Measurements from ENCODE around the gene RNF115.
"Not testable (repeated sequence)": the region's sequence is repeated elsewhere in the genome, so short reads cannot be mapped to it uniquely, and the experiment has no call there.

RNF115 gene

DNA sequence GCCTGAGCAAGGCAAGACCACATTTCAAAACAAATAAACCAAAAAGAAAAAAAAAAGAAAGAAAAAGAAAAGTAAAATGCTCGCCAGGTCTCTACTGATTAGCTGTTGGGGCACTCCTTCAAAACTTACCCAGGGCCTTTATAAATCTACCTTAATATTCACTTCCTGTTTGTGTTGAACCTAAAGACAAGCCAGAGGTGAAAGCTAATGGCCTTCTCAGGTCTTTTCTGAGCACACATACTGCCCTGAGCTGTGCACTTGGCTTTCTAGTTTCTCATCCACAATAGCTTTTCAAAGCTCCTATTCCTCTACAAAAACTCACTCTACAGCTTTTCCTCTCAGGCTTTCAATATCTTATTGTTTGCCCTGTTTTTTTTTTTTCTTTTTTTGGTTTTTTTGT is 50.5 kb downstream of the RNF115 start:
- no peak for DNase-seq

DNA sequence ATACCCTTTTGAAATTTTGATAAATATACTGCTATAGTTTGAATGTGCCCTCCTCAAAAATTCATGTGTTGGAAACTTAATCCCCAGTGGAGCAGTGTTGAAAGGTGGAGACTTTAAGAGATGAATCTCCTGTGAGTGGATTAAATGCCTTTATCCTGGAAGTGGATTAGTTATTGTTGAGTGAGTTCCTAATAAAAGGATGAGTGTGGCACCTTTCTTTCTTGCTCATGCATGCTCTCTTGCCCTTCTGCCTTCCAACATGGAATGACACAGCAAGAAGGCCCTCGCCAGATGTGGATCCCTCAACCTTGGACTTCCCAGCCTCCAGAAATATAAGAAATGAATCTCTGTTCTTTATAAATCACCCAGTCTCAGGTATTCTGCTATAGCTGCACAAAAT is 52.8 kb downstream of the RNF115 start:
- DNase-seq: no peak

DNA sequence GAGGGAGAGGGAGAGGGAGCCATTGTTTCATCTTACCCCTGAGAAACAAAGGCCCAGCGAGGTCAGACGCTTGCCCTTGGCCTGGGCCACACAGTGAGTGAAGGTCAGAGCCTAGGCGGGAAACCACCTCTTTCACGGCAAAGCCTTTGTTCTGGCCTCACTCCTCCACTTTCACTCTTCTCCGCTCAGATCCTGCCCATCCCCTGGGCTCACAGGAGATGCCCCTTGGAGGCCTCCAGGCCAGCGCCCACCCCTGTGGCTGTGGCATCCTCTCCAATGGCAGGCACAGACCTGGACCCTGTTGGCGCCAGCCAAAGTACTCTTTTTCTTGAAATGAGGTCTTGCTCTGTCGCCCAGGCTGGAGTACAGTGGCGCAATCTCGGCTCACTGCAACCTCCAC is 55.9 kb downstream of the RNF115 start:
- not testable (repeated sequence) for DNase-seq

DNA sequence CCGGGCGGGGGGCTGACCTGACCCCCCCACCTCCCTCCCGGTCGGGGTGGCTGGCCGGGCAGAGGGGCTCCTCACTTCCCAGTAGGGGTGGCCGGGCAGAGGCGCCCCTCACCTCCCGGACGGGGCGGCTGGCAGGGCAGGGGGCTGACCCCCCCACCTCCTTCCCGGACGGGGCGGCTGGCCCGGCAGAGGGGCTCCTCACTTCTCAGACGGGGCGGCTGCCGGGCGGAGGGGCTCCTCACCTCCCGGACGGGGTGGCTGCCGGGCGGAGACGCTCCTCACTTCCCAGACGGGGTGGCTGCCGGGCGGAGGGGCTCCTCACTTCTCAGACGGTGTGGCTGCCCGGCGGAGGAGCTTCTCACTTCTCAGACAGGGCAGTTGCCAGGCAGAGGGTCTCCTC is 57.0 kb downstream of the RNF115 start:
- not testable (repeated sequence) for DNase-seq

DNA sequence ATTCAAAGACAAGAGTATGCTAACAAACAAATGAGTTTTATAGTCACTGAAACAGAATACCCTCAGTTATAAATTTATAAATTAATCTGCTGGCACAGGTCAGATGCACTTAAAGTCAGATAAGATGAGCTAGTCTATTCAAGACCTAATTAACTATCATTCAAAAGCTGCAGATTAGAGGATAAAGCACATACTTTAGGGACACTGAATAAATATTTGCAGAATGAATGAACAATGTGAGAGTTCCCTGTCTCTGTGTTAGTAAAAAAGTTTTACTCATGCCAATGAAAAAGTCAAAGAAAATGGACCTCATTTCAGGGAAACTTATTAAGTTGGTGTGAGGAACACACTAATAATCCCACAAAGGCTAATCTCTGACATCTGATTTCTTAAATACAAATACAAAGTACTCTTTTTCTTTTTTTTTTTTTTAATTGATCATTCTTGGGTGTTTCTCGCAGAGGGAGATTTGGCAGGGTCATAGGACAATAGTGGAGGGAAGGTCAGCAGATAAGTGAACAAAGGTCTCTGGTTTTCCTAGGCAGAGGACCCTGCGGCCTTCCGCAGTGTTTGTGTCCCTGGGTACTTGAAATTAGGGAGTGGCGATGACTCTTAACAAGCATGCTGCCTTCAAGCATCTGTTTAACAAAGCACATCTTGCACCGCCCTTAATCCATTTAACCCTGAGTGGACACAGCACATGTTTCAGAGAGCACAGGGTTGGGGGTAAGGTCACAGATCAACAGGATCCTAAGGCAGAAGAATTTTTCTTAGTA is 58.1 kb downstream of the RNF115 start:
- DNase-seq: not testable (repeated sequence)

DNA sequence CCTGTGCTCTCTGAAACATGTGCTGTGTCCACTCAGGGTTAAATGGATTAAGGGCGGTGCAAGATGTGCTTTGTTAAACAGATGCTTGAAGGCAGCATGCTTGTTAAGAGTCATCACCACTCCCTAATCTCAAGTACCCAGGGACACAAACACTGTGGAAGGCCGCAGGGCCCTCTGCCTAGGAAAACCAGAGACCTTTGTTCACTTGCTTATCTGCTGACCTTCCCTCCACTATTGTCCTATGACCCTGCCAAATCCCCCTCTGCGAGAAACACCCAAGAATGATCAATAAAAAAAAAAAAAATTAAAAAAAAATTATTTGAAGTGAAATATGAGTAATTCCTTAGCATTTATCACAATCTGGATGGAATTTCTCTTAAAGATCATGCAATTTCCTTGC is 58.8 kb downstream of the RNF115 start:
- DNase-seq: not testable (repeated sequence)

DNA sequence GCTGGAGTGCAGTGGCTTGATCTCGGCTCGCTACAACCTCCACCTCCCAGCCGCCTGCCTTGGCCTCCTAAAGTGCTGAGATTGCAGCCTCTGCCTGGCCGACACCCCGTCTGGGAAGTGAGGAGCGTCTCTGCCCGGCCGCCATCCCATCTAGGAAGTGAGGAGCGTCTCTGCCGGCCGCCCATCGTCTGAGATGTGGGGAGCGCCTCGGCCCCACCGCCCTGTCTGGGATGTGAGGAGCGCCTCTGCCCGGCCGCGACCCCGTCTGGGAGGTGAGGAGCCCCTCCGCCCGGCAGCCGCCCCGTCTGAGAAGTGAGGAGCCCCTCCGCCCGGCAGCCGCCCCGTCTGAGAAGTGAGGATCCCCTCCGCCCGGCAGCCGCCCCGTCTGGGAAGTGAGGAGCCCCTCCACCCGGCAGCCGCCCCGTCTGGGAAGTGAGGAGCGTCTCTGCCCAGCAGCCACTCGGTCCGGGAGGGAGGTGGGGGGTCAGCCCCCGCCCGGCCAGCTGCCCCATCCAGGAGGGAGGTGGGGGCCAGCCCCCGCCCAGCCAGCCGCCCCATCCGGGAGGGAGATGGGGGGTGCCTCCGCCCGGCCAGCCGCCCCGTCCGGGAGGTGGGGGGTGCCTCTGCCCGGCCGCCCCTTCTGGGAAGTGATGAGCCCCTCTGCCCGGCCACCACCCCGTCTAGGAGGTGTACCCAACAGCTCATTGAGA is 59.5 kb downstream of the RNF115 start:
- not testable (repeated sequence) for DNase-seq

DNA sequence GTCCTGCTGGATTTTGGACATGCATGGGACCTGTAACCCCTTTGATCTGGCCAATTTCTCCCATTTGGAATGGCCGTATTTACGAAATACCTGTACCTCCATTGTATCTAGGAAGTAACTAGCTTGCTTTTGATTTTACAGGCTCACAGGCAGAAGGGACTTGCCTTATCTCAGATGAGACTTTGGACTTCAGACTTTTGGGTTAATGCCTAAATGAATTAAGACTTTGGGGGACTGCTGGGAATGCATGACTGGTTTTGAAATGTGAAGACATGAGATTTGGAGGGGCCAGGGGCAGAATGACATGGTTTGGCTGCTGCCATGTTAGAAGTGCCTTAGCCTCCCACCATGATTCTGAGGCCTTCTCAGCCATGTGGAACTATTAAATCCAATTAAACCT is 61.9 kb downstream of the RNF115 start:
- DNase-seq: not testable (repeated sequence)

DNA sequence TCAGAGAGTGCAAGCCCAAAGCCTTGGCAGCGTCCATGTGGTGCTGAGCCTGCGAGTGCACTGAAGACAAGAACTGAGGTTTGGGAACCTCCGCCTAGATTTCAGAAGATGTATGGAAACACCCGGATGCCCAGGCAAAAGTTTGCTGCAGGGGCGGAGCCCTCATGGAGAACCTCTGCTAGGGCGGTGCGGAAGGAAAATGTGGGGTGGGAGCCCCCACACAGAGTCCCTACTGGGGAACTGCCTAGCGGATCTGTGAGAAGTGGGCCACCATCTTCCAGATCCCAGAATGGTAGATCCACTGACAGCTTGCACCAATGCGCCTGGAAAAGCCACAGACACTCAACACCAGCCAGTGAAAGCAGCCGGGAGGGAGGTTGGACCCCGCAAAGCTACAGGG is 62.4 kb downstream of the RNF115 start:
- not testable (repeated sequence) for DNase-seq

DNA sequence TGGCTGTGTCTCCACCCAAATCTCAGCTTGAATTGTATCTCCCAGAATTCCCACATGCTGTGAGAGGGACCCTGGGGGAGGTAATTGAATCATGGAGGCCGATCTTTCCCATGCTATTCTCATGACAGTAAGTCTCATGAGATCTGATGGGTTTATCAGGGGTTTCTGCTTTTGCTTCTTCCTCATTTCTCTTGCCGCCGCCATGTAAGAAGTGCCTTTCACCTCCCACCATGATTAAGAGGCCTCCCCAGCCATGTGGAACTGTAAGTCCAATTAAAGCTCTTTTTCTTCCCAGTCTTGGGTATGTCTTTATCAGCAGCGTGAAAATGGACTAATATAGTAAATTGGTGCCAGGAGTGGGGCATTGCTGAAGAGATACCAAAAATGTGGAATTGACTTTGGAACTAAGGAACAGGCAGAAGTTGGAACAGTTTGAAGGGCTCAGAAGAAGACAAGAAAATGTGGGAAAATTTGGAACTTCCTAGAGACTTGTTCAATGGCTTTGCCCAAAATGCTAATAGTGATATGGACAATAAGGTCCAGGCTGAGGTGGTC is 63.4 kb downstream of the RNF115 start:
- not testable (repeated sequence) for DNase-seq

DNA sequence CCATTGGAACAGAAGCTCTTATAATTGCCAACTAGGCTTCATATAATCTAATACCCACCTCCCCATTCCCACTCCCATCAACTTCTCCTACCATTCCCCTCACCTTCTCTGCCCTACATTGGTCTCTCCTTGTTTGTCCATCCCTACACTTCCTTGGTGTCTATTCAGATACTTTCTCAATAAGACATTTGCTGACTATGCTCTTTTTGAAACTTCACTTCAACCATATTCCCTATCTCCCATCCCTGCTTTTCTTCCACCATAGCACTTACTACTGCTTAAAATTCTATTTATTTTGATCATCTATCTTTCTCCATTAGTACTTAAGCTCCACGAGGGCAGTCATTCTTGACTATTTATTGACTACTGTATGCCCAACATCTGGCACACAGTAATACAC is 64.2 kb downstream of the RNF115 start:
- DNase-seq: no peak

DNA sequence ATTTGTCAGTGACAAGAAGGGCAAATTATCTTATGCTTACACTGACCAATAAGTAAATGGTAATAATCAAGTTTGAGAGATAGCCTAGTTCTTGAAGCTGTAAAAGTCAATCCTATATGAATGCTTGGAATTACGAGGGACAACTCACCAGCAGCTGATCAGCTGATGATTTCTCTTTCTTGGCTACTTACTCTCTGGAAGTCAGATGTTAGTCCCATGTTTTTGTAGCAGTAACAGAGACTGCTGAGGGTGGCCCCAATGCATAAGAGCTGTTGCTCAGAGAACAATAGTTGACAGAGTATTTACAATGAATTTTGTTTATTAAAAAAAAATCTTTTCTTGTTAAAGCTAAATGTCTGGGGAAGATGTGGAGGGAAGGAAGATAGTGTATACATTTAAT is 65.3 kb downstream of the RNF115 start:
- no peak for DNase-seq

DNA sequence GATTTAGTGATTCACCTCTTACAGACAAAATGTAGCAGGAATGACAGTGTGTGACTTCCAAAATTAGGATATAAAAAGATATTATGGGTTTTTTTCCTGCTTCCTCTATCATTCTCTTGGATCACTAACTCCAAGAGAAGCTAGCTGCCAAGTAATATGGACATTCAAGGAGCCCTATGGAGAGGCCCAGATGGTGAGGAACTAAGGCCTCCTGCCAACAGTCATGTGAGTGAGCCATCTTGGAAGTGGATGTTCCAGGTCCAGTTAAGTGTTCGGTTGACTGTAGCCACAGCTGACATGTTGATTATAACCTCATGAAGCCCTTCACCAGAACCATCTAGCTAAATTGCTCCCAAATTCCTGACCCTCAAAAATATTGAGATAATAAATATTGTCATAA is 65.8 kb downstream of the RNF115 start:
- no peak for DNase-seq

DNA sequence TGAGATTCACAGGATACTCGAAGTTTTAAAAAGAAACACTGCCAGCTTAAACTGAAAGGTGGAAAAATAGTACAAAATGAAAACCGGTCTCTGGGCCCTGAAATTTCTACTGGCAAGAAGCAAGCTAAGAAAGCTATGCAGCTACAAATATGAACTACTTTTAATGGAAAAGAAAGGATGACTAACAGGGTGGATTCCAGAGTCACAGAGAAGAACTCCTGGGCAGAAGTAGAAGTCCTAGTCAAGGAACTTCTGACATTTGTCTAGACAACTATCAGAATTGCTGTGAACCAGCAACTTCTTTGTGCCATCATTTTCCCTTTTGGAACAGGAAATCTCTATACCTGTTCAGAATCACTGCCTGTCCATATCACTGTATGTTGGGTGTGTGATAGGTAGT is 66.5 kb downstream of the RNF115 start:
- no peak for DNase-seq

DNA sequence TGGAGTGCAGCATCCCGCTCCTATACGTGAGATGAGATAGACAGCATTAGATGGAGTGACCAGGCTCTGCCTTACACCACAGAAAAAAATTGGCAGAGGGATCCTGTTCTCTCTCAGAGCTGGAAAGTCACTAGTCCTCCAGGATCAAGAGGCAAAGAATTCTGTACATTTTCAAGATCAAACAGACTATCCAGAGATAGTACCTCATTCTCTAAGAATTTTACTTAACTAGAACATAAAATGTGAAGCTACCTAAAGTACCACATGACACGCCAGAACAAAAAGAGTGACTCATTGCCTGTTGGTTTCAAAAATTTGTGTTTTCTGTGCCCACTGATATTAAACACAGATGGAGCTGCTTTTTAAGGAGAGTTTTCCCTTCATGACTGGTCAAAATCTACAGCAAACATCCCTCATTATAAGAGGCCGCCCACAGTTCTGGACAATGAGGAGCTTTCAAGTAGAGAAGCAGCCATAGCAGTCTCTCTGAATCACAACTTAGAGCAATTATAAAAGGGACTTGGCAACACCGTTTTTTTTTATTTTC is 72.3 kb downstream of the RNF115 start:
- no peak for DNase-seq

DNA sequence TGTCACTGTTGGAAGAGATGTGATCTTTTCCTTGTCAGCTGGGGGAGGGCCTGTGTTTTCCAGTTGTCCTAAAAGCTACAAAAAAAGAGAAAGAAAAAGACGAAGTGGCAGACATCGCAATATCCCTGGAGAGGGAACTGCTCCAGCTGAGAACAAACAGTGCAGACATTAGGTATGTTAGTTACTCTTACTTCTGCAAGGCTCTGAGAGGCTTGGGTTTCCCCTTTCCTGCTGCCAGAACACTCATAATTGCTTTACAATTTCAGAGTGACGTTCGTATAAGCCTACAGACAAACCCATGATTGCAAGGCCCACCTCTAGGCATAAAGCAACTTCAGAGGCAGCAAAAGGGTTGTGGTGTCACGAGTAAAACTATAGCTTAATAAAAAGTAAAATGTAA is 73.5 kb downstream of the RNF115 start:
- no peak for DNase-seq

DNA sequence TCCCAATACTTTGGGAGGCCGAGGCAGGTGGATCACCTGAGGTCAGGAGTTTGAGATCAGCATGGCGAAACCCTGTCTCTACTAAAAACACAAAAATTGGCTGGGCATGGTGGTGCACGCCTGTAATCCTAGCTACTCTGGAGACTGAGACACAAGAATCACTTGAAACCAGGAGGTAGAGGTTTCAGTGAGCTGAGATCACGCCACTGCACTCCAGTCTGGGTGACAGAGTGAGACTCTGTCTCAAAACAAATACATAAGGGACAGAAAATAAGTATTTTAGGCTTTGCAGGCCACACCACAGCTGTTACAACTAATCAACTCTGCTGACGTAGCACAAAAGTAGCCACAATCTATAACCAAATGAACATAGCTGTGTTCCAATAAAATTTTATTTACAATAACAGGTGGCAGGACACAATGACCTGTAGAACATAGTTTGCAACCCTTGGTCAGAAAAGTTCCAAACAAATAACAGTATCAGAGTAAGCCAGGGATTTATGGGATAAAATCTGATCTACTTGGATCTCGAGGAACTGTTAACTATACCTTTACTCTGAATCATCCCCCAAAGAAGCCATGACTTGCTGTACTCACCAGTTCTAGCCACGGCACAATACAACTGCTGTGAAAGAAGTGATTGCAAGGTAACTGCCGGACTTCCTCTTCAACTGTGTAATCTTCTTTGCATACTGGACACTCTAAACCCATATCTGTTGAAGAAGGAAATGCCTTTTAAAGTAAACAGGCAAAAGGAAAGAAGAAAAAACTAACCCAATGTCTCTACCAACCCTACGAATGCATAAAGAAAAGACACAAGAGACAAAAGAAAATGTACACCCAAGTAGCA is 76.3 kb downstream of the RNF115 start:
- no peak for DNase-seq

DNA sequence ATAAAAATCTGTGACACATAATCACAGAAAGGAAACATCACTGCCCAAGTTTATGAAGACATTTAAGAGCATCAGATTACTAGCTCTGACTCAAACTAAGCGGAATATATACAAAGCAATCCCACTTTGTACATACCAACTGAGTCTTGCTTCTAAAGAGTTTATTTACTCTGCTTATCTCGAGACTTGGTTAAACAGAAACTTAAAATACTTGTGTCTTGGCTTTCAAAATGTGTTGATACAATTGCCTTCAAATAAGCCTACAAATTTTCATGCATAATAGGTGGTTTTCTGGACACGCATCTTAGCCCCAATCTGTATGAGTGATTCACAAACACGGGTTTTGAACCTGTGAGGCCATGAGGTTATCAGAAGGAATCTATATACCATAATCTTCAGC is 83.6 kb downstream of the RNF115 start:
- no peak for DNase-seq

DNA sequence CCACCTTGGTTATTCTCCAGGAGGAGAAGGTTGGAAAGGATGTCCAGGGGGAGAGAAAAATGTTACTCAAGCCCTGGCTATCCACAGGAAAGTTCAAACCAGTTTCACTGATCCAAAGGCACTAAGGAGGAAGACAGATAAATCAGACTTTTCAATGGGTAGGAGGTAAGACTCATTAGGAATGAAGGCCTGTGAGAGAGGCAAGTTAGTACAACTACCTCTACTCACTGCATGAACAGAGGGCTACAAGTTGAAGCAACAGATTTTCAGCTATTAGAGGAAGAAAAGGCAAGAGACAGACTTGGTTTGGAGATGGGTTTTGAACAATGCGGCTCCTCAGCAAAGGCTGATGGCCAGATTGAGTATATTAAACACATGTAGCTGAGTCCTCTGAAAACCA is 87.7 kb downstream of the RNF115 start:
- DNase-seq: no peak

DNA sequence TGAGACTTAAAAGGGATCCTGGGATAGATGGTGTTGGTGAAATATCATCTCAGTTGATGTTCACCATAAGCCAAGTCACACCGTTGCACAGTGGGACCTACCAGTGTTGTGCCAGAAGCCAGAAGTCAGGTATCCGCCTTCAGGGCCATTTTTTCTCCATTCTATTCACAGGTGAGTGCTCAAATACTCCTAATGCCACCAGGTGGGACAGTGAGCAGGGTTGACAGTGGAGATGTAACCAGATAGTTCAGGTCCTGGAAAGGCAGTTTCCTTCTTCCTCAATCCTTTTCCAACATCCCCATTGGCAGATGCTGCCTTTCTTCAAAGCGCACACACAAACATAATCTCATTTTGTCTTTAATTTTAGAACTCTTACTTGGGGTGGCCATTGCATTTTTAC is 93.0 kb downstream of the RNF115 start:
- DNase-seq: no peak

DNA sequence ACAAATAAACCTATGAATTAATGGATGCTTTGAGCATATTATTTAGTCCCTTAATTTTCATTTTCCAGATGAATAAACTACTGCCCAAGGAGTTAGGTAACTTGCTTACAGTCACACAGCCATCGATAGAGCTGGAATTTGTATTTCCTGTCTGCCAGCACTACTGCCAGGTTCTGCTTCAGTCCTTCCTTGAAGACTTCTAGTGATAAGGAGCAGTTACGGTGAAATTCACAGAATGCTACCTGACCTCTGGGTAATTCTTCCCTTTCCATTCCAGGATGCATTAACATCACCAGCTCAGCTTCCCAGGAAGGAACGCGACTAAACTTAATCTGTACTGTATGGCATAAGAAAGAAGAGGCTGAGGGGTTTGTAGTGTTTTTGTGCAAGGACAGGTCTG is 93.4 kb downstream of the RNF115 start:
- no peak for DNase-seq

DNA sequence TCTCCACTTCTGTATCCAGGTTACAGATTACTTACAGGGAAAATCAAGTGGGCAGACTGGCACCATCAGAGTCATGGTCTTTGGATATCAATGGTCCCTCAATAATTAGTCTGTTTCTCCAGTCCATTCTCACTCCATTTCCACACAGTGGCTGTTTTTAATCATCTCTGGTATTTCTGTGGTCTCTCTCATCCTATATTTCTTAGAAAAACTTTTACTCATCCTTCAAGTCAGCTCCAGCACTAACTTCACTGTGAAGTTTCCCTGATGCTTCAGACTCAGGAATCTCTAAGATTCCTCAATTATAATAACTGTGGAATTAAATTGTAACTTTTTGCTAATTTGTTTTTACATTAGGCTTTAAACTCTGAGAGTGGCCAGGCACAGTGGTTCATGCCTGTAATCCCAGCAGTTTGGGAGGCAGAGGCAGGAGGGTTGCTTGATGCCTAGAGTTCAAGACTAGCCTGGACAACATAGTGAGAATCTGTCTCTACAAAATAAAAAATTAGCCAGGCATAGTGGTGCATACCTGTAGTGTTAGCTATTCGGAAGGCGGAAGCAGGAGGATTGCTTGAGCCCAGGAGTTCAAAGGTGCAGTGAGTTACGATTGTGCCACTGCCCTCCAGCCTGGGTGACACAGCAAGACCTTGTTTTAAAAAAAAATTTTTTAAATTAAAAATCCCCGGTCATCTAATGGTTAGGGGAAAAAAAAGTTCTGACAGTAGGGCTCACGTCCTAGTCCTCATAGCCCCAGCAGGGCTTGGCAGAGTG is 94.0 kb downstream of the RNF115 start:
- no peak for DNase-seq
